ENCODE data around the gene MOB3A. TPM values are rescaled to one million over a fixed set of nuclear protein-coding genes. Genes with fewer than 3 reads are reported as not detected.

MOB3A gene
- total RNA-seq, 1 experiment from 2014 or later: 25.0 TPM

- no peak for DNase-seq (ENCODE audit: low read depth)
Observed at GRCh38 chr19:2081873-2082810, 14.0 kb downstream of the MOB3A start.

DNA sequence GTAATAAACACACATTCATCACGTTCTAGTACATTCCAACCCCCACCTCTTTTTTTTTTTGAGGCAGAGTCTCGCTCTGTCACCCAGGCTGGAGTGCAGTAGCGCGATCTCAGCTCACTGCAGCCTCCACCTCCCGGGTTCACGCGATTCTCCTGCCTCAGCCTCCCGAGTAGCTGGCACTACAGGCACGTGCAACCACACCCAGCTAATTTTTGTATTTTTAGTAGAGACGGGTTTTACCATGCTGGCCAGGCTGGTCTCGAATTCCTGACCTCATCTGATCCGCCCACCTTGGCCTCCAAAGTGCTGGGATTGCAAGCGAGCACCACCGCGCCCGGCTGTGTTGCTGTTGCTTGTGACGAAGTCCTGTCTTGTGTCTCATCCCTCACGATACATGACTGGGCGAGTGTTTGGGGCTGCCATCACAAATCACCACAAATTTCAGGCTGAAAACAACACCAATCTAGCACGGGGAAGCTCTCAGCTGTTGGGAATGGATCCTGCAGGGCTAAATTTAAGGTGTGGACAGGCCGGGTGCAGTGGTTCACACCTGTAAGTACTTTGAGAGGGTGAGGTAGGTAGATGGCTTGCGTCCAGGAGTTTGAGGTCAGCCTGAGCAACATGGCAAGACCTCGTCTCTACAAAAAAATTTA is 15.7 kb downstream of the MOB3A start:
- no peak for DNase-seq (ENCODE audit: low read depth)

- DNase-seq (ENCODE audit: low read depth): no peak
Observed at GRCh38 chr19:2079865-2080301, 16.2 kb downstream of the MOB3A start.

DNA sequence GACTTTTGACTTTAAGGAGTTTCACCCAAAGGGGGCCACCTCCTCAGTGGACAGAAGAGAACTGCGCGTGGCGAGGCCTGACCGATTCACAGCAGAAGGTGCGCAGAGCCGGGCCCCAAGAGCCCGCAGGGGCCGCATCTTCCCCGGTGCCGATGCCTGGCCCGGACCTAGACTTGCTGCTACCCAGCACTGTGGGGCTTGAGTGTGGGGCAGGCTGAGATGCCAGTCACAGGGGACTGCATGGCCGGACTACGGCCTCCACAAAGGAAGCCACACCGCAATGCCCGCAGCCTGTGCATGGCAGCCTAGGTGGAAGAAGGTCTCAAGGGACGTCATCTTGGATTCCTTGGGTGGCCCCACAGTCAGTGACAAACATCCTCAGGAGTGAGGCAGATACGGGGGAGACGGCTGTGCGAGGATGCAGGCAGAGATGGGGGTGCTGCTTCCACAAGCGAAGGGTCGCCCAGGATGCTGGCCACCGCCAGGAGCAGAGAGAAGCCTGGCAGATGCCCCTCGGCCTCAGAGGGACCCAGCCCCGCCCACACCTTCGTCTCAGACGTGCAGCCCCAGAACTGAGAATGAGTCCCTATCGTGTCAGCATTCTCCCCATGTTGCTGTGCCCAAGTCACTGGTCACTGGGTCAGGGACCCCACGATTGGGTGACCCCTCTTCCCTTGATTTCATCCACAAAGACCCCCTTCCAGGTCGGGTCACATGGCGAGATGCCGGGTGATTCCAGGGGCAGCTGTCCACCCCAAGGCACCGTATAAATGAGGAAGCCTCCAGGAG is 16.9 kb downstream of the MOB3A start:
- no peak for DNase-seq (ENCODE audit: low read depth)

DNA sequence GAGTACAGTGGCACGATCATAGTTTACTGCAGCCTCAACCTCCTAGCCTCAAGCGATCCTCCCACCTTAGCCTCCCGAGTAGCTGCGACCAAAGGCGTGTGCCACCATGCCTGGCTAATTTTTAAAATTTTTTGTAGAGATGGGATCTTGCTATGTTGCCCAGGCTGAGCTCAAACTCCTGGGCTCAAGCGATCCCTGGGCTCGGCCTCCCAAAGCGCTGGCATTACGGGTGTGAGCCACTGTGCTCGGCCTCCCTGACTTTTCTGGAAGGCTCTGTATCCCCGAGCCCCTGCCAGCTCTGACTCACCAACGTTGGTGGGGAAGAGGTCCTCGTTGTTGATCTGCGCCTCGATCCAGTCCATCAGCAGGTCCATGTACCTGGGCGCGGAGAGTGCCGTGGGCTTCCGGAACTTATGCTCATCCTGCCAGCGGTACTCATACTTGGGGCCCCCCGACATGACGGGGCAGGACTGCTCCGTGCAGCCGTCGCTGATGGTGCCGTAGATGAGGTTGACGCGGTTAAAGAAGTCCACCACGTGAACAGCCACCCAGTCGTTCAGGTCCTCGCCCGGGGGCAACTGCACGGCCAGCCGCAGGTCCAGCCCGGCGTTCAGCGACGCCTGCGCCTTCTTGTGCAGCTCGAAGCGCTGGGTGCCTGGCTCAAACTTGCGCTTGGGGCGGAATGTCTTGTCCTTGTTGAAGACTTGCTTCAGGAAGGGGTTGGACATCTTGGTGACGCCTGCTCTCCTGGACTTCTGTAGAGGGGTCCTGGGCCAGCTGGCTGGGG is 18.1 kb downstream of the MOB3A start:
- no peak for DNase-seq (ENCODE audit: low read depth)

- no peak for DNase-seq (ENCODE audit: low read depth)
Observed at GRCh38 chr19:2077398-2077797, 18.7 kb downstream of the MOB3A start.

DNA sequence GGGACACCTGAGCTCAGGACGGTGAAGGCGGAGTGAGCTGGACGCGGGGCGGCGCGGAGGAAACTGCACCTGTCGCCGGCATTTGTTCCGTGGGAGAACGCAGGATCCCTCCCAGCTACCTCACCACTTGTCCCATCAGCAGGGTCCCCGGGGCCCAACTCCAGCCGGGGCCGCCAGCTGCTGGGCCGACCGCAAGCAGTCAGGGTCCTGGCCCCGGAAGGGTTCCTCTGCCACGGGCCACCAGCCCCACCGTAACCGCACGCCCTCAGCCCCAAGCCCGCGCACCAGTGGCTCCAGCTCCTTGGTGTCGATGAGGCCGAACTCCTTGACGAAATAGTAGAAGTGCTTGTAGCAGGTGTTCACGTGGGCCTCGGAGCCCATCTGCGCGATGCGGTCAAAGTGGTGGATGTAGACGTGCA is 19.6 kb downstream of the MOB3A start:
- DNase-seq (ENCODE audit: low read depth): no peak

DNA sequence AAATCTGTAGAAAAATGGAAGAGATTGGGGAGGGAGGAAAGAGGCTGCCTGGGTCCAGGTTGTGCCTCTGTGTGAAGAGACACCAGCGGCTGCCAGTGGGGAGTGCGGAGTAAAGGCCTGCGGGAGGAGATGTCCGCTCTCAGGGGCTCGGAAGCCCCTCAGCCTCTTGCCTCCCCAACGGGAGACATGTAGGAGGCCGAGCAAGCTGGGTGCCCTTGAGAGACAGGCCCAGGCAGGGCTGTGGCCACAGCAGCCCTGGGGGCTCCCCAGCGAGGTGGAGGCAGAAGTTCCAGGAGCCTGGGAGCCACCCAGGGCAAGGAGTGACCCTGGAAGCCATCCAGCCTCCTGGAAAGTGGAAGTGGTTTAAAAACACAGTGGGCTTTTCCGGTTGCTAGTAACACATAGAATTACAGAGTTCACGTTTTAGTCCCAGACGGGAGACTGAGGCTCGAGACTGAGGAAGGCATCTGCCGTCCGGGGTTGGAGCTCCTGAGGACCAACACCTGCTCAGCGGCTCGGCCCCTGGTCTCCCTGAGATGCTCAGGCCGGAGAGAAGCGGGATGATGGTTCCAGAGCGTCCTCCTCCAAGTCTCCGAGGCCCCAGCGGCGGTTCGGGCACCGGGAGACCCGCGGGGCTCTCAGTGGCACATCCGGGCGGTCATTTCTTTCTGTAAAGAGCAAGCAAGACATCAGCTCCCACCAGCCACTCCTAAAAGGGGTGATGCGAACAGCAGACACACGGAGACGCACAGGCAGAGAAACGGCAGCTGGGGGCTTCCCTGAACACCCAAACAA is 23.2 kb downstream of the MOB3A start:
- no peak for DNase-seq (ENCODE audit: low read depth)

GRCh38 chr19:2070986-2071673 is 25.0 kb downstream of the MOB3A start:
- DNase-seq (ENCODE audit: low read depth): no peak

- no peak for DNase-seq (ENCODE audit: low read depth)
Observed at GRCh38 chr19:2070436-2070827, 25.7 kb downstream of the MOB3A start.

GRCh38 chr19:2064788-2065524 is 31.2 kb downstream of the MOB3A start:
- DNase-seq (ENCODE audit: low read depth): no peak

GRCh38 chr19:2064395-2064787 is 31.7 kb downstream of the MOB3A start:
- no peak for DNase-seq (ENCODE audit: low read depth)

DNA sequence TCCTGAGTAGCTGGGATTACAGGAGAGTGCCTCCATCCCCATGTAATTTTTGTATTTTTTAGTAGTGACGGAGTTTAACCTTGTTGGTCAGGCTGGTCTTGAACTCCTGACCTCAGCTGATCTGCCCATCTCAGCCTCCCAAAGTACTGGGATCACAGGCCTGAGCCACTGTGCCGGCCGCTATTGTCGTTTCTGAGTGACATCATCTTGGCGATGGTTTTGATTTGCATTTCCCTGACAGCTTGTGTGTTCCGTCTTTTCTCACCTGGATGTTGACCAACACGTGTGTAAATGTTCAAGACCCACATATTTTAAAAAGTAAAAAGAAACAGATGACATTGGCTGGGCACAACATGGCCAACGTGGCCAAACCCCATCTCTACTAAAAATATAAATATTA is 32.3 kb downstream of the MOB3A start:
- DNase-seq (ENCODE audit: low read depth): no peak

DNA sequence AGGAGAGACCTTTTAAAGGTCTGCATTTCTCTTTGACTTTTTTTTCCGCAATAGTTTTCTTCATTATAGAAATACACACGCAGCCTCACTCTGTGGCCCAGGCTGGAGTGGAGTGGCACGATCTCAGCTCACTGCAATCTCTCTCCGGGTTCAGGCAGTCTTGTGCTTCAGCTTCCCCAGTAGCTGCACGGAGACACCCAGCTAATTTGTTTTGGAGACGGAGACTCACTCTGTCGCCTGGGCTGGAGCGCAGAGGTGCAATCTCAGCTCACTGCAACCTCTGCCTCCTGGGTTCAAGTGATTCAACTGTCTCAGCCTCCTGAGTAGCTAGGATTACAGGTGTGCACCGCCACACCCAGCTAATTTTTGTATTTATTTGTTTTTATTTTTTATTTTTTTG is 33.4 kb downstream of the MOB3A start:
- no peak for DNase-seq (ENCODE audit: low read depth)

DNA sequence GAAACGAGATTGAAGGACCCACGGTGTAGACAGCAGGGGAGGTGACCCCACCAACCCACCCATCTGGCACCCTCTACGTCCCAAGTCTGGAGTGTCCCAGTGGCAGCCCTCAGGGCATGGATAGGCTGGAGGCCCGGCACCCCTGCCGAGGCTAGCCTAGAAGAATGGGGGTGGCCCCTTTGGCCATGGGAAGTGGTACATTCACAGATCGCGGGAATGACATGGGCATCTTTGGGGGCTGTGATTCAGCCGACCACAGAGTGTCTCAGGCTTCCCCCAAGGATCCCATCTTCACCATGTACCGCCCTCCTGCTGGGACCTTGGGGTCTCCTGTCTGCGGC is 33.8 kb downstream of the MOB3A start:
- no peak for DNase-seq (ENCODE audit: low read depth)

DNA sequence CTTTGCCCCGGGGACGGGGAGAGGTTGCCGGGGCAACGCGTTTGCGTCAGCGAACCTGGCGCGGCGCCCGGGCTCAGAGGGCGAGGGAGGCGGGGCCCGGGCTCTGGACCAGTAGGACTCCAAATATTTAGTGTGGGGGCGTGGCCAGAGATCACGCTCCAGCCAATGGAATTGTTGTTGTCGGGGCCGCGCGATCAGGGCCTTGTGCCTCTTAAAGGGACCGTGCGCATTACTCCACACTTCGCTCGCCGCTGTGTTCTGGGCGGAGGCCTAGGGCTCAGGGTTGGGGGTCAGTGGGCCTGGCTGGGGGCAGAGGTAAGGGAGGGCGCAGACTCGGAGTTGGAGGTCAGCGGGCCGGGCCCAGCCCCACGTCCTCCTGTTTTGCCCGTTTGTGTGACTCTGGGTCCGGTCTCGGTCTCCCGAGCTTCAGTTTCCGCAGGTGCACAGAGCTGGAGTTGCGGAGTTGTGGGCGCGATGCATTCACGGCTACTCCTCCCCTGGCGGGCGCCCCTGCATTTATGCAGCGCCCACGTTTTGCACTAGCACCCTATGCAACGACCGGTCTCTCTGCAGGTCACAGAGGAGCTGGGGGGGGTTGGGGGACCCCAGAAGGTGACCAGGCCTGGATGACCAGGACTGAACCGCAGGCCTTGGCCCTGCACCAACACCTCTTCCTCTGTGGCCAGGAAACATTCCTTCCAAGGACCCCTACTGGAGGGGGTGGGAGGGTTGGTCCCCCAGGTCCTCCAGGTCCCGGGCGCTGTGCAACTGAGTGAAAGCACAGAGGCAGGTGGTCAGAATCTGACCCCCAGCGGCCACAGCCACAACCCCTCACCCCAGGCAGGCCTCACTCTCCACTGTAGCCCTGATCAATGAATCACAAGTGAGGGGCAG is 34.4 kb downstream of the MOB3A start:
- peak; percentile 97 for DNase-seq (ENCODE audit: low read depth)

GRCh38 chr19:2060884-2061494 is 35.1 kb downstream of the MOB3A start:
- peak; percentile 72 for DNase-seq (ENCODE audit: low read depth)

All from HT1080 (cell line).